SK-N-SH (cell line): ENCODE data around the gene BPIFB3.

Experiments
- CTCF ChIP-seq: fragments of 200-600 bp; sonication (generic); IDR thresholded peaks from 2 replicates; pipeline ENCODE4 v1.6.1; 2017; ENCODE audit warnings: antibody characterized with exemption, mild to moderate bottlenecking, moderate library complexity
- EP300 ChIP-seq, 2 experiments: IDR thresholded peaks; 2 replicates each; pipeline versions ENCODE4 v1.4.0 to v1.6.1; 2012; ENCODE audit warnings: borderline replicate concordance in 1 of 2, low read depth in 1 of 2, low read length in 1 of 2
- EZH2phosphoT487 ChIP-seq: fragments of 200-600 bp; sonication (generic); IDR thresholded peaks from 2 replicates; pipeline ENCODE4 v1.6.1; 2017; ENCODE audit warnings: low read depth, mixed run types, mild to moderate bottlenecking, antibody characterized with exemption, moderate library complexity, borderline replicate concordance
- GABPA ChIP-seq: IDR thresholded peaks from 2 replicates; pipeline ENCODE4 v1.4.0; 2012; ENCODE audit warnings: low read depth, mild to moderate bottlenecking
- POLR2AphosphoS5 ChIP-seq: IDR thresholded peaks from 2 replicates; pipeline ENCODE4 v1.6.1; 2012; ENCODE audit warnings: low read depth, low read length
- RAD21 ChIP-seq: IDR thresholded peaks from 2 replicates; pipeline ENCODE4 v1.6.1; 2012; ENCODE audit warnings: mild to moderate bottlenecking, low read length
- RFX5 ChIP-seq: IDR thresholded peaks from 2 replicates; pipeline ENCODE4 v1.6.1; 2012; ENCODE audit warnings: mild to moderate bottlenecking, improper control_type of control experiment, low read length
- RXRA ChIP-seq: IDR thresholded peaks from 2 replicates; pipeline ENCODE4 v1.4.0; 2012; ENCODE audit warnings: low read depth, mild to moderate bottlenecking, borderline replicate concordance
- TEAD4 ChIP-seq: IDR thresholded peaks from 2 replicates; pipeline ENCODE4 v1.4.0; 2012; ENCODE audit warnings: mild to moderate bottlenecking, borderline replicate concordance; ENCODE audit not compliant: insufficient read depth
- USF1 ChIP-seq: IDR thresholded peaks from 2 replicates; pipeline ENCODE4 v1.4.0; 2012; ENCODE audit warnings: low read depth, borderline replicate concordance
- YY1 ChIP-seq: IDR thresholded peaks from 2 replicates; pipeline ENCODE4 v1.4.0; 2012; ENCODE audit warnings: low read depth, mild to moderate bottlenecking
- TF ChIP-seq, protein P1 (sequence below): fragments of 150-350 bp; IDR thresholded peaks from 2 replicates; pipeline ENCODE4 v1.6.1; 2017; ENCODE audit warnings: antibody characterized with exemption, low read length, low read depth, borderline replicate concordance
- TF ChIP-seq, protein P2 (sequence below): IDR thresholded peaks from 2 replicates; pipeline ENCODE4 v1.4.0; 2012; ENCODE audit warnings: low read depth
- TF ChIP-seq, protein P3 (sequence below): IDR thresholded peaks from 2 replicates; pipeline ENCODE4; 2012

DNA sequence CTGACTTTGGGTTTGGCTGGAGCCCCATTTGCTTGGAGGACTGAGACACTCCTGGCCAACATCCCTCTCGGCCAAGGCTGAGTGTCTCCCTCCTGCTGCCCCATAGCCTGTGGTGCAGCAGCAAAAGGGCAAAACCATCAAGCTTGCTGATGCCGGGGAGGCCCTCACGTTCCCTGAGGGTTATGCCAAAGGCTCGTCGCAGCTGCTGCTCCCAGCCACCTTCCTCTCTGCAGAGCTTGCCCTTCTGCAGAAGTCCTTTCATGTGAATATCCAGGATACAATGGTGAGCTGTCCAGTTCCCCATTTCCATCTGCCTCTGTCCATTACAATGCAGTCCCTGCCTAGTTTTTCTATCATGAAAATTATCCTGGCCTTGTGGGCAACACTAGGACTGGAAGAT lies 16.2 kb upstream of the BPIFB3 start:
- TF ChIP-seq, protein P1, sequence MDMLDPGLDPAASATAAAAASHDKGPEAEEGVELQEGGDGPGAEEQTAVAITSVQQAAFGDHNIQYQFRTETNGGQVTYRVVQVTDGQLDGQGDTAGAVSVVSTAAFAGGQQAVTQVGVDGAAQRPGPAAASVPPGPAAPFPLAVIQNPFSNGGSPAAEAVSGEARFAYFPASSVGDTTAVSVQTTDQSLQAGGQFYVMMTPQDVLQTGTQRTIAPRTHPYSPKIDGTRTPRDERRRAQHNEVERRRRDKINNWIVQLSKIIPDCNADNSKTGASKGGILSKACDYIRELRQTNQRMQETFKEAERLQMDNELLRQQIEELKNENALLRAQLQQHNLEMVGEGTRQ: no peak
- no peak for TF ChIP-seq EZH2phosphoT487
- TF ChIP-seq CTCF: no peak
- no peak for TF ChIP-seq EP300 (IDR thresholded peaks at IDR 0.05; ENCODE audit: borderline replicate concordance in 1 of 2, low read depth in 1 of 2, low read length in 1 of 2)
- TF ChIP-seq TEAD4: no peak
- TF ChIP-seq, protein P2, sequence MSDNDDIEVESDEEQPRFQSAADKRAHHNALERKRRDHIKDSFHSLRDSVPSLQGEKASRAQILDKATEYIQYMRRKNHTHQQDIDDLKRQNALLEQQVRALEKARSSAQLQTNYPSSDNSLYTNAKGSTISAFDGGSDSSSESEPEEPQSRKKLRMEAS: no peak
- no peak for TF ChIP-seq POLR2AphosphoS5
- TF ChIP-seq, protein P3, sequence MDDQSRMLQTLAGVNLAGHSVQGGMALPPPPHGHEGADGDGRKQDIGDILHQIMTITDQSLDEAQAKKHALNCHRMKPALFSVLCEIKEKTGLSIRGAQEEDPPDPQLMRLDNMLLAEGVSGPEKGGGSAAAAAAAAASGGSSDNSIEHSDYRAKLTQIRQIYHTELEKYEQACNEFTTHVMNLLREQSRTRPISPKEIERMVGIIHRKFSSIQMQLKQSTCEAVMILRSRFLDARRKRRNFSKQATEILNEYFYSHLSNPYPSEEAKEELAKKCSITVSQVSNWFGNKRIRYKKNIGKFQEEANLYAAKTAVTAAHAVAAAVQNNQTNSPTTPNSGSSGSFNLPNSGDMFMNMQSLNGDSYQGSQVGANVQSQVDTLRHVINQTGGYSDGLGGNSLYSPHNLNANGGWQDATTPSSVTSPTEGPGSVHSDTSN: no peak
- TF ChIP-seq USF1: no peak
- TF ChIP-seq RAD21: no peak
- no peak for TF ChIP-seq GABPA
- TF ChIP-seq RFX5: no peak
- no peak for TF ChIP-seq YY1
- no peak for TF ChIP-seq RXRA
